Activated CD8-positive, alpha-beta memory T cell treated with anti-CD3 and anti-CD28 coated beads, Interleukin-2, amount 50 U/mL, for 24 hours (primary cell): Measurements from ENCODE around the gene SF3B3.
"Not testable (repeated sequence)": the region's sequence is repeated elsewhere in the genome, so short reads cannot be mapped to it uniquely, and the experiment has no call there.

Experiments
- DNase-seq: peaks from one replicate; pipeline ENCODE4 v3.0.0-alpha.2; 2020; ENCODE audit errors: extremely low read depth

SF3B3 gene

GRCh38 chr16:70565053-70565452 is 41.4 kb downstream of the SF3B3 start:
- no peak for DNase-seq

- DNase-seq, result no peak
These were observed 45.1 kb downstream of the SF3B3 start for GRCh38 chr16:70568601-70569237.

- no peak for DNase-seq
These were observed 46.1 kb downstream of the SF3B3 start for GRCh38 chr16:70569752-70570151.

GRCh38 chr16:70570967-70571570 is 47.5 kb downstream of the SF3B3 start:
- no peak for DNase-seq

GRCh38 chr16:70571623-70572022 is 48.0 kb downstream of the SF3B3 start:
- DNase-seq, result no peak

- no peak for DNase-seq
These were observed 48.7 kb downstream of the SF3B3 start for GRCh38 chr16:70572050-70572925.

- DNase-seq, result no peak
These were observed 49.3 kb downstream of the SF3B3 start for GRCh38 chr16:70572926-70573270.

- DNase-seq, result no peak
These were observed 50.0 kb downstream of the SF3B3 start for GRCh38 chr16:70573451-70574121.

GRCh38 chr16:70574595-70575271 is 51.1 kb downstream of the SF3B3 start:
- DNase-seq, result no peak

- no peak for DNase-seq
These were observed 51.8 kb downstream of the SF3B3 start for GRCh38 chr16:70575376-70575775.

GRCh38 chr16:70576431-70577255 is 53.0 kb downstream of the SF3B3 start:
- no peak for DNase-seq

- no peak for DNase-seq
These were observed 53.7 kb downstream of the SF3B3 start for GRCh38 chr16:70577256-70577698.

- no peak for DNase-seq
These were observed 54.4 kb downstream of the SF3B3 start for GRCh38 chr16:70578035-70578434.

GRCh38 chr16:70579248-70579647 is 55.6 kb downstream of the SF3B3 start:
- DNase-seq, result no peak

GRCh38 chr16:70579648-70580630 is 56.3 kb downstream of the SF3B3 start:
- DNase-seq, result no peak

- DNase-seq, result no peak
These were observed 58.8 kb downstream of the SF3B3 start for GRCh38 chr16:70582280-70582978.

GRCh38 chr16:70586731-70587130 is 63.1 kb downstream of the SF3B3 start:
- DNase-seq, result no peak

GRCh38 chr16:70588565-70588964 is 64.9 kb downstream of the SF3B3 start:
- no peak for DNase-seq

- not testable (repeated sequence) for DNase-seq
These were observed 65.8 kb downstream of the SF3B3 start for GRCh38 chr16:70589416-70589815.
